Ovary (tissue), 3 donors: Measurements from ENCODE around the gene PROP1.
"Not testable (repeated sequence)": the region's sequence is repeated elsewhere in the genome, so short reads cannot be mapped to it uniquely, and the experiment has no call there.

Experiments
- POLR2A ChIP-seq: fragments of 450-650 bp; IDR thresholded peaks from one replicate; pipeline ENCODE4 v1.6.1; 2017; ENCODE audit warnings: antibody characterized with exemption, mild to moderate bottlenecking, moderate library complexity
- TF ChIP-seq, protein P1 (sequence below), 3 donors: fragments of 450-650 bp in 2 of 3; fragments of 200-600 bp in 1 of 3; IDR thresholded peaks; one replicate each; pipeline versions ENCODE4 v1.5.1 to v1.8.0; 2016 to 2022; ENCODE audit warnings: antibody characterized with exemption in 3 of 3, mild to moderate bottlenecking in 1 of 3
- donor health status: DM: no; HTN: no; CAD: no.

DNA sequence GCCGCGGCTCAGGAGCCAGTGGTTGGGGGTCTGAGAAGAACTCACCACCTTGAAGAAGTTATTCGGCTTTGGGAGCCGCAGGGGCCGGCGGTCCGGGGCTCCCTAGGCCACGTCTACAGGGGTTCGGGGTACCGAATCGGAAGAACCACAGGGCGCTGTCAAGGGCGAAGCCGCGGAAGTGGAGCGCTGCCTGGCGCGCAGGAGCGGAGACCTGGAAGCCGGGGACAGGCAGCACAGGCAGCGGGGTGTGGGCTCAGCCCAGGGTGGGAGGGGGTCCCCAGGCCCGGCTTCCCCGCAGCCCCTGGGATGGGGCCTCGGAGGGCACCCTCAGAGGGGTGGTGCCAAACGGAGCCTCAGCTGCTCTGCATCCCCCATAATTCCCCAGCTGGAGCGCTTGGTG, 11.2 kb upstream of the PROP1 start:
- TF ChIP-seq, protein P1, sequence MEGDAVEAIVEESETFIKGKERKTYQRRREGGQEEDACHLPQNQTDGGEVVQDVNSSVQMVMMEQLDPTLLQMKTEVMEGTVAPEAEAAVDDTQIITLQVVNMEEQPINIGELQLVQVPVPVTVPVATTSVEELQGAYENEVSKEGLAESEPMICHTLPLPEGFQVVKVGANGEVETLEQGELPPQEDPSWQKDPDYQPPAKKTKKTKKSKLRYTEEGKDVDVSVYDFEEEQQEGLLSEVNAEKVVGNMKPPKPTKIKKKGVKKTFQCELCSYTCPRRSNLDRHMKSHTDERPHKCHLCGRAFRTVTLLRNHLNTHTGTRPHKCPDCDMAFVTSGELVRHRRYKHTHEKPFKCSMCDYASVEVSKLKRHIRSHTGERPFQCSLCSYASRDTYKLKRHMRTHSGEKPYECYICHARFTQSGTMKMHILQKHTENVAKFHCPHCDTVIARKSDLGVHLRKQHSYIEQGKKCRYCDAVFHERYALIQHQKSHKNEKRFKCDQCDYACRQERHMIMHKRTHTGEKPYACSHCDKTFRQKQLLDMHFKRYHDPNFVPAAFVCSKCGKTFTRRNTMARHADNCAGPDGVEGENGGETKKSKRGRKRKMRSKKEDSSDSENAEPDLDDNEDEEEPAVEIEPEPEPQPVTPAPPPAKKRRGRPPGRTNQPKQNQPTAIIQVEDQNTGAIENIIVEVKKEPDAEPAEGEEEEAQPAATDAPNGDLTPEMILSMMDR (IDR thresholded peaks at IDR 0.05) = not testable (repeated sequence)
- TF ChIP-seq POLR2A = not testable (repeated sequence)
